NOMO-1 (cell line): ENCODE measurements around the gene R3HDM2.

Source experiments
- DNase-seq, 2 experiments: peaks; one replicate each; lab custom pipeline; 2025; ENCODE audit not compliant: unreplicated experiment in 2 of 2; lab: John Stamatoyannopoulos, UW

Gene R3HDM2

DNA sequence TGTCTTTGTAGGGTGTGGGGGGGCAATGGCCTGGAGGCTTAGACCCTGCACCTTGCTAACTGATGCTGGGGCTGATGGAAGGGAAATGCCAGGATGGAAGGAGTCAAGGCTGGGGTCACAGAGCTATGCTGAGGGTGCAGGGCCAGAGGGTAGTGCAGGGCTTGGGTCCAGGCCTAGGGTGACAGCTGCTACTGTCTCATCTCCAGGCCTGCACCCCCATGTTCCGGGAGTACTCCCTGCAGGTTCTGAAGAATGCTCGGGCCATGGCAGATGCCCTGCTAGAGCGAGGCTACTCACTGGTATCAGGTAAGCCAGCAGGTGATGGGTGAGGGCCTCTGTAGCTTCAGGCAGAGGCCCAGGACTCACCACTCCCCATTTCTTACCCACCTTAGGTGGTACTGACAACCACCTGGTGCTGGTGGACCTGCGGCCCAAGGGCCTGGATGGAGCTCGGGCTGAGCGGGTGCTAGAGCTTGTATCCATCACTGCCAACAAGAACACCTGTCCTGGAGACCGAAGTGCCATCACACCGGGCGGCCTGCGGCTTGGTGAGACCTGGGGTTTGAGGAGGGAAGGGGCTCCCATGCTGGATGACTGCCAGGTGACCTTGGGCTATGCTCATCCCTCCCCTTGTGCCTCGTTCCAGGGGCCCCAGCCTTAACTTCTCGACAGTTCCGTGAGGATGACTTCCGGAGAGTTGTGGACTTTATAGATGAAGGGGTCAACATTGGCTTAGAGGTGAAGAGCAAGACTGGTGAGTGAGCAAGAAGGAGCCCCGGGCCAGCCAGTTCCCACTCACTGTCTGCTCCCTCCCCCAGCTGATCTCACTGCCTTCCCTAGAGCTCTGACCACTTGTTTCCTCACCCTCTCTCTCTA, 197.2 kb downstream of the R3HDM2 start:
- DNase-seq = no peak

GRCh38 chr12:57232156-57232756, 198.6 kb downstream of the R3HDM2 start:
- DNase-seq = no peak

DNA sequence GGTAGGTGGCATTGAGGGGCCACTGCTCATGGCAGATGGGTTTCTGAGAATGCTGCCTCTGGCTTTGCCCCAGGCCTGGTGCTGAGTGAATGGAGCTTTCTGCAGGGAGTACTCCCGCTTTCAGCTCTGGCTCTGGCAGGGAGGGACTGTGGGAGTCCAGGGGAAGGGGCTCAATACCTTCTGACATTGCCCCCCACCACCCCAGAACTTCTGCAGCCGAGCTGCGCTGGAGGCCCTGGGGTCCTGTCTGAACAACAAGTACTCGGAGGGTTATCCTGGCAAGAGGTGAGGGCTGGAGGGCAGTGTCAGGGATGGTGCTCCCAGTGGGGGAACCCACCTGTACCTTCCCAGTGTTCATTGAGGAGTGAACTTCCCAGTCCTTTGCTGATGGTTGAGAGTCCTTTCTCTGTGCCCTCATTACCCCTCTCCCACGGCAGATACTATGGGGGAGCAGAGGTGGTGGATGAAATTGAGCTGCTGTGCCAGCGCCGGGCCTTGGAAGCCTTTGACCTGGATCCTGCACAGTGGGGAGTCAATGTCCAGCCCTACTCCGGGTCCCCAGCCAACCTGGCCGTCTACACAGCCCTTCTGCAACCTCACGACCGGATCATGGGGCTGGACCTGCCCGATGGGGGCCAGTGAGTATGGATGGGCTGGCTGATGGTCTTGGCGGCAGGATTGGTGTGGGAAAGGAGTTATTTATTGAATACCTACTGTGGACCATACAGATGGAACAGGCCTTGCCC, 199.4 kb downstream of the R3HDM2 start:
- DNase-seq = no peak

DNA sequence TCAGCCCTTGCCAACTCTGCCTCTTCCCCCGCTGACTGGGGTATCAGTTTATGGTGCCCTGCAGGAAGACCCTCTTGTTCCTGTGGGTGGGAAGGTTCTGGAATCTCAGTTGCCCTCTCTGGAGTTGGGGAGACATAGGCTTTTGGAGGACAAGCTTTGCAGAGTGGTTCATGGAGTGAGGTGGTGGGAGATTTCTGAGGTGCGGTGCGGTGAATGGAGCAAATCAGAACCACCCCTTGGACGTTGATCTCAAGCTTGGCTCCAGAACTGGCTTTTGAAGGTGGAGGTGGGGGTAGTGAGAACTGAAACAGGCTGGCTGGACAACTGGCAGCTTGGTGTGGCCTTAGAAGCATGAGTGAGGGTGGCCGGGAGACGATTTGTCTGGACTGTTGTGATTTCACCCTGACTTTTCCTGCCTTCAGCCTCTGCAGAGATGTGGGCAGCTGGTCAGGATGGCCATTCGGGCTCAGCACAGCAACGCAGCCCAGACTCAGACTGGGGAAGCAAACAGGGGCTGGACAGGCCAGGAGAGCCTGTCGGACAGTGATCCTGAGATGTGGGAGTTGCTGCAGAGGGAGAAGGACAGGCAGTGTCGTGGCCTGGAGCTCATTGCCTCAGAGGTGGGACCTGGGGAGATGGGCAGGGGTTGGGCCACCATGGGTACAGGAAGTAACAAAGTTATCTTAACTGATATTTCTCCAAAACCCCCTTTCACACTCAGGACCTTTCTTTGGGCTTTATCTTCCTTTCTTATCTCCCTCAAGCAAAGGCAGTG, 200.3 kb downstream of the R3HDM2 start:
- no peak for DNase-seq

- DNase-seq = peak; percentile 94 to 98
Observed at GRCh38 chr12:57229634-57230380, 201.0 kb downstream of the R3HDM2 start, which contains the start of gene SHMT2. SHMT2 (plus strand) TSS chr12:57229711; CDS start chr12:57229779, 68 bp downstream.

DNA sequence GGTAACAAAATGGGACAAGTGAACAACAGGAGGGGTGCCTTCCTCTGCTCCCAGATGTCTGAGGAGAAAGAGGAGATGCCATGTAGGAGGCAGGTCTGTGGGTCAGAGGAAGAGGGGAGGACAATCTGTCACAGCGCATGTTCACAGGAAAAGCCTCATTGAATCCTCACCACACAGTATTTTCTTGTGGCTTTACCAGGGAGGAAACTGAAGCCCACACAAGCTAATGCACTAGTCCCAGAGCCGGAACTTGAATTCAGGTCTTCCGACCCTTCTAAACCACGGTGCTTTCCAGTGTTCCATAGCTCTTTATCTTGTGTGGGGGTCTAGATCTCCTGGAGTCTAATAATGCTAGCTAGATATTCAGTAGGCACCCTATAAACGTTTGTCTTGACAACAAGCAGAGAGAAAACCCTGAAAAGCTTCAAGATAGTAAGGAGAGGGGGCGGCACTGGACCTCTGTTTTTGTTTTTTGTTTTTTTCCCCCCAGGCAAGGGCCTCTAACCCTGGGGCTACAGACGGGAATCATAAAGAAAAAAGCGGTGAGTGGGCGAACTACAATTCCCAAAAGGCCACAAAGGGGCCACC, 201.7 kb downstream of the R3HDM2 start:
- DNase-seq = peak in 1 of 2 experiments; percentile 34

GRCh38 chr12:57227315-57228115, 203.3 kb downstream of the R3HDM2 start:
- no peak for DNase-seq

DNA sequence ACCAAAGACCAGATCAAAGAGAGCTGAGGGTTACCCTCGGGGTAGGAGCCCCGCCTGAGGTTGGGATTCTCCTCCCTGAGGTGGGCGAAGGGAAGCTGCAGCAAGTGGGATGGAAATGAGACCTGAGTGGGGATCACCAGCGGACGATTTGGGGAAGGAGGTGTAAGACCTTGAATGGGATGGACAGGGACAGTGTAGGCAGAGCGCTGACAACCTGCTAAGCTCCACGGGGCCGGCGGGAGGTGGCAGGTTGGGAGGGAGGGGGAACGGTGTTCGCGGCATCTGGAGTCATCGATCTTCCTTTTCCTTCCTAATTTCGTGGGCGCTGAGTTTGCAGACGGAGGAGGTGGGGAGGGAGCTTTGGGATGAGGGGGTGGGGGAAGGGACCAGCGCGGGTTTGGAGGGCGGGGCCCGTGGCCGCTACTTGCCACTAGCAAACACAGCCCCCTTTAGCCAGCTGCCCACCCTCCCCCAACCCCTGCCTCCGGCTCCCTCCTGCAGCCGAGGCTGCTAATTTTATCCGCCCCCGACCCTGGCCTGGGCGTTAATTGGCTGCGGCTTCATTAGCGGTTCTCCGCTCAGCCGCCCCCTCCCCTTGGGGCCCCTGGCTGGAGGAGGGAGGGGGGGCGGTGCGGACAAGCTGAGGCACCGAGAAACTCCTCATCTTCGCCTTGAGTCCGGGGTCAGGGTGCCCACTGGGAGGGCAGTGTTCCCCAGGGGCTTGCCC, 204.1 kb downstream of the R3HDM2 start:
- DNase-seq = no peak

DNA sequence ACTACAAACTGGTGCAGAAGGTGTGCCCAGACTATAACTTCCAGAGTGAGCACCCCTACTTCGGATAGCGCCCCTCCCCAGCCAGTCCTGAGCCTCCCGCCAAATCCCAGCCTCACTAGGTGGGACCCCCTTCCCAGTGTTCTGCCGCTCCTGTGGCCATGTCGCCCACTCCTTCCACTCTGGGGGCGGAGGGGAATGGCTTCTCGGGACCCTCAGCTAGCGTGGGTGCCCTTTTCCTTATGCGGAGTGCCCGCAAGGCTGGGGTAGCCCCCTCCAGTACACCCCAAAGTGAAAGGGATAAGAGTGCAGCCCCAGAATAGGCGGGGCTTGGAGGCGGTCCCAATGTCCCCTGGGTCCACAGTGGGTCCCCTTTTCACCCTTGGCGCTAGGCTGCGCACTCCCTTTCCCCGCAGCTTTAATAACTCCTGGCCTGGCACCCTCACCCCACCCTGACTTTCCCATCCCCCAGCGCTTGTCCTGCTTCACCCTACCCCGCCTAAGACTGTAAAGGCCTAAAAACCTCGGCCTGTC, 205.1 kb downstream of the R3HDM2 start:
- no peak for DNase-seq

GRCh38 chr12:57224973-57225679, 205.7 kb downstream of the R3HDM2 start:
- peak; percentile 54 to 75 for DNase-seq

- no peak for DNase-seq
Observed at GRCh38 chr12:57224278-57224972, 206.4 kb downstream of the R3HDM2 start.

- DNase-seq = no peak
Observed at GRCh38 chr12:57223191-57224165, 207.4 kb downstream of the R3HDM2 start.

GRCh38 chr12:57222286-57223190, 208.3 kb downstream of the R3HDM2 start:
- no peak for DNase-seq

DNA sequence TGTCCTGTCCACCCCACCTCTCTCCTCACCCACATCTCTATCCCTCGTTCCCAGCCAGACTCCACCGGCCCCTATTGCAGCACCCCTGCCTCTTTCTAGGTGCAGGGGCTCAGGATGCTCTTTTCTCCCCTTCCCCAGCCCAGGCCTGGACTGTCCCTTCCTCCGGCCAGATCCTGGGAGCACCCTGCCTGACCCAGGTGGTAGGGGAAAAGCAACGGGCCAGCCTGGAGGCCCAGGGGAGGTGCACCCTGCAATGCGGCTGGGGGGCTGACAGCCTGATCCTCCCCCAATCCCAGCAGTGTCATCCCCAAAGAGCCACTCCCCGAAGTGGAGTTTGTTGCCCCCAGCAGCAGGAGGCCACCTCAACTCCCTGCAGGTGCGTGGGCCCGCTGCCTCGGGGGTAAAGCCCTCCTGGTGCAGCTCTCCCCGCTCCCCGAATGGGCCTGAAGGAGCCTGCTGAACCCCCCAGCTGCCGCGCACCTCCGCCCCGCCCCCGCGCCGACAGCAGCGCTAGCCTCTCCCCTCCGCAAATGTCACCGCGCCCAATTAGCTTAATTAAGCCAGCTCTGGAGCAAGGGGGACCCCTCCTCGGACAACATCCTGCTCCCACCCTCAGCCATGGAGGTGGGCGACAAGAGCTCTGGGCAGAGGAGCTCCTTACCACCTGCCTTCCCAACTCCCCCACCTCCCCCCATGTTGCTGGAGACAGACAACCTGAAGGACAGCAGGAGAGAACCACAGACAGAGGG, 209.5 kb downstream of the R3HDM2 start:
- DNase-seq = no peak
